ENCODE measurements around the gene C1orf105. TPM values are rescaled to one million over a fixed set of nuclear protein-coding genes. Genes with fewer than 3 reads are reported as not detected.
"Not testable (repeated sequence)": the region's sequence is repeated elsewhere in the genome, so short reads cannot be mapped to it uniquely, and the experiment has no call there.

Gene C1orf105
- total and polyA plus RNA-seq, 8 donors: 0.27 TPM; not detected in 7

DNA sequence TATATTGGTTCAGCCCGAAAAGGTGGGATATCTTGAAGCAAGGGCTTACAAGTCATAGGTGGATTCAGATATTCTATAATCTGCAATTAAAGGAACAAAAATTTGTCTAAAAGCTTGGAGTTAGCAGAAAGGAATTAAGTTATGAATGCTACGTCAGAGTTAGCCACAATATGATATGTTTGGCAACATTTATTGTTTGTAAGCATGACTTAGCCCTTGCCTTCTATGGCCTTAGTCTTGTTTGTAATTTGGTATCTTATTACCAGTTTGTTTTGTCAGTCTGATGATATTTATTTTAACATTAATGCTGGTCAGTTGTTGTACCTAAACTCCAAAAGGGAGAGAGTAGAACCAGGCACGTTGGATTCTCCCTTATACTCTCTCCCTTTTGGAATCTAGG is 69.4 kb downstream of the C1orf105 start:
- Histone ChIP-seq H3K4me1 (no peaks in the 10 kb centered on the region), H3K9me3 (no peaks in the 10 kb centered on the region), H3K27ac (no peak overlapping the region), H3K36me3 (no peaks in the 10 kb centered on the region), H3K4me3 (no peak overlapping the region), H3K27me3 (peaks cover 4% of the 10 kb centered on the region in 2 donors)
- intact Hi-C loops (cut with DNase I): no loop called here
- no peak for ATAC-seq
- DNase-seq: no peak
- TF ChIP-seq, protein P1, sequence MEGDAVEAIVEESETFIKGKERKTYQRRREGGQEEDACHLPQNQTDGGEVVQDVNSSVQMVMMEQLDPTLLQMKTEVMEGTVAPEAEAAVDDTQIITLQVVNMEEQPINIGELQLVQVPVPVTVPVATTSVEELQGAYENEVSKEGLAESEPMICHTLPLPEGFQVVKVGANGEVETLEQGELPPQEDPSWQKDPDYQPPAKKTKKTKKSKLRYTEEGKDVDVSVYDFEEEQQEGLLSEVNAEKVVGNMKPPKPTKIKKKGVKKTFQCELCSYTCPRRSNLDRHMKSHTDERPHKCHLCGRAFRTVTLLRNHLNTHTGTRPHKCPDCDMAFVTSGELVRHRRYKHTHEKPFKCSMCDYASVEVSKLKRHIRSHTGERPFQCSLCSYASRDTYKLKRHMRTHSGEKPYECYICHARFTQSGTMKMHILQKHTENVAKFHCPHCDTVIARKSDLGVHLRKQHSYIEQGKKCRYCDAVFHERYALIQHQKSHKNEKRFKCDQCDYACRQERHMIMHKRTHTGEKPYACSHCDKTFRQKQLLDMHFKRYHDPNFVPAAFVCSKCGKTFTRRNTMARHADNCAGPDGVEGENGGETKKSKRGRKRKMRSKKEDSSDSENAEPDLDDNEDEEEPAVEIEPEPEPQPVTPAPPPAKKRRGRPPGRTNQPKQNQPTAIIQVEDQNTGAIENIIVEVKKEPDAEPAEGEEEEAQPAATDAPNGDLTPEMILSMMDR (IDR thresholded peaks at IDR 0.05): no peak

DNA sequence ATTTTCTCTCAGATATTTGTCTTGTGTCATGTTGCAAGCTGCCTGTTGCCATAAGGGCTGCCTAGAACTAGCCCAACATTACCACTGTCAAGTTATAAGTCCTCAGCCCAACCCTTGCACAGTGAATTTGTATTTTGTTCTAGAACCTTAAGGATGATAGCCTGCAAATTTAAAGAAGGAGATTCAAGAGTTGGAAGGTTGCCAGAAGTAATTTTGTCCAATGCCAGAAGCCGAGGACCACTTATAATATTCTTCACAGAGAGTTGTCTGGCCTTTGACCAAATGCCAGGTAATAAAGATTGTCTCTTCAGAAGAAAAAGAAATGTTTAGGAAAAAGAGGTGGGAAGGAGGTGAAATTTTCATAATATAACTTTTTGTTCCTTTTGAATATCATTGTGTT is 71.9 kb downstream of the C1orf105 start:
- peaks cover 2 to 4% of the 10 kb centered on the region in 2 donors for H3K27me3 ChIP-seq
- peaks cover 0 to 5% of the 10 kb centered on the region in 2 donors for H3K4me1 ChIP-seq
- H3K9me3 ChIP-seq: no peaks in the 10 kb centered on the region
- TF ChIP-seq, protein P1 (IDR thresholded peaks at IDR 0.05): no peak
- no peak overlapping the region for H3K27ac ChIP-seq
- intact Hi-C loops (cut with DNase I): no loop called here
- ATAC-seq (no peak), DNase-seq (no peak)
- H3K4me3 ChIP-seq: no peak overlapping the region
- no peaks in the 10 kb centered on the region for H3K36me3 ChIP-seq

DNA sequence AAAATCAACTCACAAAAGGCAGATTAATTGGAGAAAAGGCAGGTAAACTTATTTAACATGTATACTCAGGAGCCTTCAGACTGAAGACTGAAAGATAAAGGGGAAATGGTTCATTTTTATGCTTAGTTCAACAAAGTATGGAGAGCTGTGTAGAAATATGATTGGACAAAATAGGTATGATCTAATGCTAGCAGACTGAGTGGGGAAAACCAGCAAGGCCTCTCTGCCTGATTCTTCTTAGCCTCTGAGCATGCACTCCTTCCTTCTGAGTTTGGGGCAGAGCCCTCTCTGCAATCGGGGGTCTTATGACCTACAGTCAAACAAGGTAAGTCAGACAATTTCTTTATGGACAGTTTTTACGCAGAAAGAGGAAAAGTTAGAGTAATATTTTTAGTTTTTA is 73.7 kb downstream of the C1orf105 start:
- H3K27me3 ChIP-seq: no peaks in the 10 kb centered on the region
- TF ChIP-seq, protein P1 (IDR thresholded peaks at IDR 0.05): no peak
- no peak overlapping the region for H3K4me3 ChIP-seq
- DNase-seq (no peak), ATAC-seq (no peak)
- no peak overlapping the region for H3K27ac ChIP-seq
- H3K4me1 ChIP-seq: peaks cover 0 to 14% of the 10 kb centered on the region in 2 donors
- H3K9me3 ChIP-seq: no peaks in the 10 kb centered on the region
- intact Hi-C loops (cut with DNase I): no loop called here
- no peaks in the 10 kb centered on the region for H3K36me3 ChIP-seq

DNA sequence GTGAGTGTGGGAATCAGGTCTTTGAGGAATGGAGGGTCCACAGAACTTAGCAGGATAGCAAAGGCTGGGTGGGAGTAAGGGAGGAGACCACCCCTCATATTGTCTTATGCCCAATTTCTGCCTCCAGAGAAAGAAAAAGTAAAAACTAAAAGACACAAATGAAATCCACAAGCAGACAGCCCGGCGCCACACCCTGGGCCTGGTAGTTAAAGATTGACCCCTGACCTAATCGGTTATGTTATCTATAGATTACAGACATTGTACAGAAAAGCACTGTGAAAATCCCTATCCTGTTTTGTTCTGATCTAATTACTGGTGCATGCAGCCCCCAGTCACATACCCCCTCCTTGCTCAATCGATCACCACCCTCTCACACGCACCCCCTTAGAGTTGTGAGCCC is 75.6 kb downstream of the C1orf105 start:
- H3K9me3 ChIP-seq; DNase-seq; H3K27ac ChIP-seq; ATAC-seq; H3K27me3 ChIP-seq; H3K36me3 ChIP-seq; H3K4me3 ChIP-seq; intact Hi-C loops (cut with DNase I): not testable (repeated sequence)
- H3K4me1 ChIP-seq: peaks cover 0 to 25% of the 10 kb centered on the region in 2 donors

GRCh38 chr1:172496678-172497077 is 76.2 kb downstream of the C1orf105 start:
- Histone ChIP-seq H3K9me3 (no peaks in the 10 kb centered on the region), H3K27me3 (no peaks in the 10 kb centered on the region), H3K27ac (no peak overlapping the region), H3K4me1 (peaks cover 0 to 25% of the 10 kb centered on the region in 2 donors), H3K36me3 (no peaks in the 10 kb centered on the region), H3K4me3 (no peak overlapping the region)
- TF ChIP-seq, protein P1 (IDR thresholded peaks at IDR 0.05): no peak
- DNase-seq: no peak
- intact Hi-C loops (cut with DNase I): no loop called here
- ATAC-seq: no peak

DNA sequence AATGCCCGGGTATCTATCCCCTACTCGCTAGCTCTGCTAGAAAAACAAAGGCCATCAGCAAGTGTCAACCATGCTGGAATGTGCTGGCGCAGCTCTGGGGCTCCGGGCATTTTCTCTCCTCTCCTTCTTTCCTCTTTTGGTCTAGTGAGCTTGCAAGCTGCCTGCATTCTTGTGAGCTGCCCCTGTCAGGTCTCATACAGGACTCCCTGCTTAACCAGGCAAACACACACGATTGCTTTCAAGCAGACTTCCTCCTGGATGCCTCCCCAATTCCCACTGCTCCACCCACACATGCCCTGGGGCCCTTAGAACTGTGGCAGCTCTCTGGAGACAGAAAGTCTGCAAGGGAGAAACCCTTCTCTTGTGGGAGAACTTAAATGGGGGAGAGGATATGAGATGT is 76.7 kb downstream of the C1orf105 start:
- Histone ChIP-seq H3K27me3 (no peaks in the 10 kb centered on the region), H3K9me3 (no peaks in the 10 kb centered on the region), H3K4me3 (no peak overlapping the region), H3K27ac (no peak overlapping the region), H3K36me3 (no peaks in the 10 kb centered on the region), H3K4me1 (peaks cover 0 to 25% of the 10 kb centered on the region in 2 donors)
- intact Hi-C loops (cut with DNase I): no loop called here
- ATAC-seq (peak; percentile 62), DNase-seq (peak in 2 of 4 donors; percentile 13 to 35)
- TF ChIP-seq, protein P1 (IDR thresholded peaks at IDR 0.05): no peak
